NCI-H446 treated with DMSO at 0.1 percent for 48 hours (cell line): Measurements from ENCODE around the gene CACNA1S.

Source experiments
- DNase-seq: peaks from one replicate; lab custom pipeline; 2025; lab: John Stamatoyannopoulos, UW

CACNA1S gene

DNA sequence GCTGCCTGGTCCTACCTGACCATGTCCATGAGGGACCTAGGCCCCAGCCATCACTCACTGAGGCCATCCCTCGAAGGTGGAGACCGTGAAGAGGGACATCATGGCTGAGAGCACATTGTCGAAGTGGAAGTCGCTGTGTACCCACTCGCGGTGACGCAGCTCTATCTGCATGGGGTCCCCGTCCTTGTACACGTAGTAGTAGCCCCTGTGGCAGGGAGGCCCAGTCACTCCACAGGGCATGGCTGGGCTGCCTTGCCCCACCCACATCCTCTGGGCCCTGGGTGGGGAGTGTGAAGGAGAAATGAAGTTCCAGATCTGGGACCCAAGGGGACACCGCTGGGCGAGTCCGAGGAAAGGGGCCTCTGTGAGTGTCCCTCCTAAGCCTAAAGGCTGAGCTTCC, 50.3 kb downstream of the CACNA1S start:
- DNase-seq = no peak

DNA sequence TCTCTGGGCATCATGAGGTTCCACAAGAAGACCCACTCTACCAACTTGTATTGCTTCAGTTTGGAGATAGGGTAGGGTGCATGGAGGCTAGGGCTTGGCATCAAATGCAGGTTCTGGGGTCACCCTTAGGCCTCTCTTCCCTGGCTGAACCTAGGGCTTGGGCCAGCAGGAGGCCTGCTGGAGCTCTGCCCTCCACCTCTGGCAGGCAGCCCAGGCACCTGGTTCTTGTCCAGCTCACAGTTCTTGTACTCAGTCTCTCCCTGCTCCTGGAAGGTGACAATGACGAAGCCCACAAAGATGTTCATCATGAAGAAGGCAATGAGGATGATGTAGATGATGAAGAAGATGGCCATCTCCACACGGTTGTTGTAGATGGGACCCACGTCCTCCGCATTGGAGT, 51.2 kb downstream of the CACNA1S start:
- DNase-seq = no peak

- no peak for DNase-seq
Measured at GRCh38 chr1:201060586-201060985, 51.6 kb downstream of the CACNA1S start.

- no peak for DNase-seq
Measured at GRCh38 chr1:201059871-201060555, 52.2 kb downstream of the CACNA1S start.

- DNase-seq = no peak
Measured at GRCh38 chr1:201059401-201059800, 52.8 kb downstream of the CACNA1S start.

DNA sequence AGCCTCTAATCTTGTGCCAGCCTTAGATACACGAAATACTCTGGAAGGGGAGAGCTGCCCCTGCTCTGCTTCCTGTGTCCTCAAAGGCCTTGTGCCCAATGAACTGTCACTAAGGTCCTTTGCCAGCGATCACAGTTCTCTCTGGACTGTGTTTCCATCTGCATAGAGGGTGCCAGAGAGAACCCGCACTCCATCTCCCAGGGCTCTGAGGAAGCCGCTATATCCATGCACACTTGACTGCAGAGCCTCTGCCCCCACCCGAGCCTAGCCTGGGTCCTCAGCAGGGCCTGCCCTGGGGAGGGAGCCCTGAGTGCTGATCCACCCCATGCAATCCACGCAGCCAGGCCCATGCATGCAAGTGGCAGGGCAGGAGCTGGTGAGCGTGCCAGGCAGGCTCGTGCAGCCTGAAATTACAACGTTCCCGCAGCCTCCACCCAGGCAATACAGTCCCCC, 58.1 kb downstream of the CACNA1S start:
- DNase-seq = no peak

DNA sequence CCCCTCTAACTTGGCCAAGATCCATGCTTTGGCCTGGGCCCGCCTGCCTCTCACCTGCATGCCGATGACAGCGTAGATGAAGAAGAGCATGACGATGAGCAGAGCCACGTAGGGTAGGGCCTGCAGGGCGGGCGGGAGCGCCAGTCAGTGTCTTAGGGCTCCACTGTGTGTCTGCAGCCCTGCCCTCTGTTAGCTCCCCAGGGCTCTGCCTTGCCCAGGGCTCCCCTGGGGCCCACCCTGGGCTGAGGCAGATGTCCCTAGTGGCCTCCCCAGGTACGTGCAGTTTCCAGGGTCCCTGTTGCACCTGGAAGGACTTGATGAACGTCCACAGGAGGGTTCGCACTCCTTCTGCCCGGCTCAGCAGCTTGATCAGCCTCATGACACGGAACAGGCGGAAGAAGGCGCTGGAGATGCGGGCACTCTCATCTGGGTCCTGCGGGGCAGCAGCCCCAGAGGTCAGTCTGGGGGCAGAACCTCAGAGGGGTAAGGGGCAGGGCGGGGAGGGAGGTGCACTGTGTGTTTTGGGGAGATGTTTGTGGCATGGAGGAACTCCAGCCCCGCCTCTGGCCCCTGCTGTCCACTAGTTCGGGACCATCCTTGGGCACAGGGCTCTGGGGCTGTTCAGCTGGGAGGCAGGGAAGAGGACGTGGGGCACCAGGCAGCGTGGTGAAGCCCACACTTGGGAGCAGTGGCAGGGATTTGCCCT, 58.9 kb downstream of the CACNA1S start:
- no peak for DNase-seq

- DNase-seq = no peak
Measured at GRCh38 chr1:201051399-201051798, 60.8 kb downstream of the CACNA1S start.

- no peak for DNase-seq
Measured at GRCh38 chr1:201050515-201051277, 61.5 kb downstream of the CACNA1S start.

- DNase-seq = no peak
Measured at GRCh38 chr1:201049248-201049831, 62.9 kb downstream of the CACNA1S start.

- DNase-seq = no peak
Measured at GRCh38 chr1:201048521-201048920, 63.7 kb downstream of the CACNA1S start.

GRCh38 chr1:201044119-201044518, 68.1 kb downstream of the CACNA1S start:
- DNase-seq = no peak

- DNase-seq = peak; percentile 37
Measured at GRCh38 chr1:201042779-201043461, 69.3 kb downstream of the CACNA1S start.

DNA sequence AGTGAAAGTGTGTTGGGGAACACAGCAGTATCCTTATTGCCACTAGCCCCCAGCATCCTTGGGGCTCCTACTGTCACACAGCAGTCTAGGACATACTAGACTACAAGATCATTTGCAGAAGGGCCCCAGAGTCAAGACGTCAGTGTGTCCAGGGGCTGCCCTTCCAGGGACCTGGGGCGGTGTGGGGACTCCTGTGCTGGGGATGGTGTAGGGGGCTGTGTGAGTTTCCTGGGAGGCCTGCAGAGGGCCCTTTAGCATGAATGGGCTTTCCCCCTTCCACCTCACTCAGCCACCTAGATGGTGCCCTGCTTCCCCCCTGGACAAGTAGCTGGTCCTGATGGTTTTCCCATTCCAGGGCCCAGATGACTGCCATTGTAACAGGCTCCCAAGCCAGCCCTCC, 71.2 kb downstream of the CACNA1S start:
- no peak for DNase-seq

DNA sequence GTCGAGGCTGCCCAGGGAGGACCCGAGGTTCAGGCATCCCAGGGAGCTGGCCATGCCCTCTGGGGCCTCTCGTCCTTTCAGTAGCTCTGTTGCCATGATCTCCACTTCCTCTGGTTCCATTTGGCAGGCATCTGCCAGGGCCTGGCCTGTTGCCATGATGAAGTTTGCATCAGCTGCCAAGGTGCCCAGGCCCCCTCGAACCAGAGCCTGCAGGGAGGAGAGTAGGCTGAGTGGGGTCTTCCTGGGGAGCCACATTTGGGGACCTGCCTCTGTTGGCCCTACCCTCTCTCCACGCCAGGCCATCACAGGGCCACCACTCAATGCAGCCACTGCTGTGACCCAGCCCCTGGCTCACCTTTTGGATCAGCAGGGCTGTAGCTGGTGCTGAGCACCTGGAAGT, 72.3 kb downstream of the CACNA1S start:
- DNase-seq = no peak

DNA sequence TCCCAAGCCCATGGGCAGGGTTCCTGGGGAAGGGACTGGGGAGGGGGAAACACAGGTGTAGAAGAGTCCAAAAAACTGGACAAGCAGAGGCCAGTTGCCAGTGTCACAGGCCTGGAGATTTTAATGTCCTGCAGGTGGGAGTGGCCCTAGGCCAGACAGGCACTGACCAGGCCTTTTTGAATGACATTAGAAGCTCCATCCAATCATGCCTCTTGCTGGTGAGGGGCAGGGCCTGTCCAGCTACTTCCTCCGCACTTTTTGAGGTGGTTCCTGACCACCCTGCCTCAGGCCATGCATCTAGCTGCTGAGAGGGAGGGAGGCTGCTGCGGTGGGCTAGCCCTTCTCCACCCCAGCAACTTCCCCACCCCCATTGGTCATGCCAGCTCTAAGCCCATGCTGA, 72.8 kb downstream of the CACNA1S start:
- no peak for DNase-seq

GRCh38 chr1:201038186-201038876, 73.9 kb downstream of the CACNA1S start:
- no peak for DNase-seq

DNA sequence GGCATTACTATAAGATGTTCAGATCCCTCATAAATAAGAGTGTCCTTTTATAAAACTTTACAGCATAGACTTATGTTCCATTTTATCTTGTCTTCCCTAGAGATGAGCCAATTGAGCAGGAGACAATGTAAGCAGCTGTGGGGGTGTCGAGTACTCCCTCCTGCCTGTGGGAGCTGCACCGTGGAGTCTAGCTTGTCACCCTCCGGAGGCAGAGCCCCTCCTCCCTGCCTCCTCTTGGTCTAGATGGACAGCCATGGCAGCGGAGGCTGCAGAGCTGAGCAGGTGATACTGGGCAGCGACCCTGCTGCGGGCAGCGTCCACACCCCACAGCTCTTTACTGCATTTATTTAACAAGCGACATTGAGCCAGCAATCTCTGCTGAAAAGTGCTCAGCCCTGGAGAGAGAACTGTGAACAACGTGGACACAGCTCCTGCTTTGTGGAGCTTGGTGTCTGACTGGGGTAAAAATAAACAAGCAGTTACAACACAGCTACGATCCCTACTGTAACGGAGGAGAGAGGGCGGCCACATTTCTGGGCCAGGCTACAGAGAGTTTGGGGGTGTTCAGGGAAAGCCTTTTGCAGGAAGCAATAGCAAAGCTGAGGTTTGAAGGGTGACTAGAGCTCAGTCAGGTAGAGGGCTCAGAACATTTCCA, 75.9 kb downstream of the CACNA1S start:
- no peak for DNase-seq

DNA sequence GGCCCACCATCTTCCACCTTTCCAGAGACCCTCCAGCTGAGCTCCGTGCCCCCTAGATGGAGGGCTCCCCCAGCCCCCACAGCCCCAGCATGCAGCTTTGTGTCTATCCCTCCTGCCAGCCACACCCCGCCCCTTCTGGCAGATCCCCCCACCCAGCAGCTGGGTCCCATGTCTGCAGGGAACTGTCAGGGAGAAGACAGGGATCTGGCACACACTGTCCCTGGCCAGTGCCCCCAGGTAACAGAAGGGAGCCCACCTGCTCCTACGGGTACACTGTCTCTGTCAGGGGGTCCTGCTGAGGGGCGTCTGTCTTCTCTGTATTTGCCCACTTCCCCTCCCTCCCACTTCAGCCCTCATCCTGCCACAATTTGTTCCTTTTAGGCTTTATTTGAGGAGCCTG, 77.6 kb downstream of the CACNA1S start:
- DNase-seq = no peak

- DNase-seq = no peak
Measured at GRCh38 chr1:201032408-201032807, 79.8 kb downstream of the CACNA1S start.

- DNase-seq = no peak
Measured at GRCh38 chr1:201028461-201028889, 83.8 kb downstream of the CACNA1S start.
